ENCODE data around the gene DHCR24. TPM values are rescaled to one million over a fixed set of nuclear protein-coding genes. Genes with fewer than 3 reads are reported as not detected.

DHCR24 gene
- polyA plus RNA-seq, 2 of the 4 experiments (the other 2 are of a cell fraction) = 29.9 to 33.3 TPM

- TF ChIP-seq PBX3 (IDR thresholded peaks at IDR 0.05) (no peak), FOSL2 (IDR thresholded peaks at IDR 0.05) (no peak), FOSL2 (CRISPR knock-in tag; IDR thresholded peaks at IDR 0.05) (no peak), EP300 (IDR thresholded peaks at IDR 0.05) (no peak), FOXS1 (CRISPR knock-in tag; IDR thresholded peaks at IDR 0.05) (no peak), TFCP2L1 (CRISPR knock-in tag; IDR thresholded peaks at IDR 0.05) (no peak), RFX5 (IDR thresholded peaks at IDR 0.05) (no peak), BCL3 (IDR thresholded peaks at IDR 0.05) (no peak)
Measured at GRCh38 chr1:54846301-54846700, 40.7 kb downstream of the DHCR24 start (continued).

GRCh38 chr1:54845772-54846171 lies 41.2 kb downstream of the DHCR24 start:
- no peak for ATAC-seq
- 84% methylated on average over 5 of the region's 5 CpGs for WGBS (ENCODE audit: missing lambda C conversion rate)

GRCh38 chr1:54844564-54844963 lies 42.4 kb downstream of the DHCR24 start:
- FAIRE-seq (no peak), DNase-seq (ENCODE audit: low read depth in 1 of 2, low spot score in 1 of 2) (no peak), ATAC-seq (no peak)
- Histone ChIP-seq H3K9me3 (no peaks in the 10 kb centered on the region), H3K4me3 (no peak overlapping the region), H3K4me1 (no peaks in the 10 kb centered on the region; the same call in 2 of the 3 replicates), H3K27ac (no peak overlapping the region), H3K4me2 (no peak overlapping the region)
- TF ChIP-seq E2F6 (IDR thresholded peaks at IDR 0.05; ENCODE audit: borderline replicate concordance, low read depth) (no peak), EP300 (IDR thresholded peaks at IDR 0.05) (no peak), JUN (IDR thresholded peaks at IDR 0.05) (no peak), HOXB13 (CRISPR knock-in tag; IDR thresholded peaks at IDR 0.05; ENCODE audit: low read depth) (no peak), ATOH8 (CRISPR knock-in tag; IDR thresholded peaks at IDR 0.05; ENCODE audit: low read depth) (no peak), TFCP2L1 (CRISPR knock-in tag; IDR thresholded peaks at IDR 0.05) (no peak), REST (IDR thresholded peaks at IDR 0.05) (no peak), USF2 (IDR thresholded peaks at IDR 0.05) (no peak), EHF (CRISPR knock-in tag; IDR thresholded peaks at IDR 0.05) (no peak), NFE2L2 (conservative IDR thresholded peaks at IDR 0.05; ENCODE audit: low read length) (no peak), FOSL2 (IDR thresholded peaks at IDR 0.05) (no peak), FOSL2 (CRISPR knock-in tag; IDR thresholded peaks at IDR 0.05) (no peak), PBX3 (IDR thresholded peaks at IDR 0.05) (no peak), SMC3 (IDR thresholded peaks at IDR 0.05) (no peak), HDAC2 (IDR thresholded peaks at IDR 0.05) (no peak)
- ChIA-PET CTCF (interaction anchor here (1.4 kb wide), 1 partner anchor 14 kb away, joined by 3 read pairs; no protein-coding TSS in a partner anchor), POLR2A (no interaction called here)
- 65% methylated on average over 3 of the region's 3 CpGs for WGBS (ENCODE audit: missing lambda C conversion rate)

More at GRCh38 chr1:54845772-54846171, 41.2 kb downstream of the DHCR24 start:
- POLR2A ChIA-PET = no interaction called here
- CTCF ChIA-PET = interaction anchor here (0.6 to 1.9 kb wide), 2 partner anchors 11 to 100 kb away, joined by 3 to 4 read pairs; no protein-coding TSS in a partner anchor
- peaks cover 11% of the 10 kb centered on the region for H3K4me1 ChIP-seq
- DNase-seq (ENCODE audit: low read depth in 1 of 2, low spot score in 1 of 2) (no peak), FAIRE-seq (no peak)
- TF ChIP-seq USF2 (IDR thresholded peaks at IDR 0.05) = no peak
- H3K27ac ChIP-seq = no peak overlapping the region
- no peak overlapping the region for H3K4me3 ChIP-seq
- no peak overlapping the region for H3K4me2 ChIP-seq
- no peaks in the 10 kb centered on the region for H3K9me3 ChIP-seq

Measured in A549 (cell line).